ENCODE data around the gene MAD1L1.
"Not testable (repeated sequence)": the region's sequence is repeated elsewhere in the genome, so short reads cannot be mapped to it uniquely, and the experiment has no call there.

MAD1L1 gene

DNA sequence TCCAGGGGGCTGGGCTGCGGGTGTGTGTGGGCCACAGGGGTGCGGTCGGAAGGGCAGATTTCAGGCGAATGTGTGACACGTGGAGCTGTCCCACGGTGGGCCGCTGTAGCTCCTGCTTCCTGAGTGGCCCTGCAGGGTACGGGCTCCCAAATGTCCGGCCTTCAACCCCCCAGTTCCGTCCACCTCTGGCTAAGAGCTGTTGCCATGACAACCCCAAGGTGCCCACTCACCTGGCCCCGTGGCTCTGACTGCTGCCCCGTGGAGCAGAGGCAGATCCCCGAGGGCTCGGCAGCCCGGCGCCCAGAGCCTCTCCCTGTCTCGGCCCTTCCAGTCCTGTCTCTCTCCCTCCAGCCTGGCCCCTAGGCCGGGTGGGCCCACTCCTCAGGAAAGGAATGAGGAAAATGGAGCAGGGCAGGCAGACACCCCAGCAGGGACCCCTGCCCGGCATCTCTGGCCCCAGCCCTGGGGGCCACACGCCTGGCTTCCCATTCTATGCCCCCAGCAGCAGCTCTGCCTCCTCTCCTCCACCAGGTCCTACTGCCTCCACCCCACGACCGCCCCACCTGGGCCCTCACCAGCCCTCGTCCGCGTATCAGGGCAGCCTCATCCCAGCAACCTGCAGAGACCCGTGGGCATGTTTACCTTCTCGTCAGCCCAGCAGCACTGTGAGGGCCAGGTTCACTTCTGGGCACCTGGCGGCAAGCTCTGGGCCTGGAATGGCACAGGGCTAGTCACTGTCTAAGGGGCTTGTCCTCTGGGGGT lies 347.1 kb downstream of the MAD1L1 start:
- DNase-seq = no peak

DNA sequence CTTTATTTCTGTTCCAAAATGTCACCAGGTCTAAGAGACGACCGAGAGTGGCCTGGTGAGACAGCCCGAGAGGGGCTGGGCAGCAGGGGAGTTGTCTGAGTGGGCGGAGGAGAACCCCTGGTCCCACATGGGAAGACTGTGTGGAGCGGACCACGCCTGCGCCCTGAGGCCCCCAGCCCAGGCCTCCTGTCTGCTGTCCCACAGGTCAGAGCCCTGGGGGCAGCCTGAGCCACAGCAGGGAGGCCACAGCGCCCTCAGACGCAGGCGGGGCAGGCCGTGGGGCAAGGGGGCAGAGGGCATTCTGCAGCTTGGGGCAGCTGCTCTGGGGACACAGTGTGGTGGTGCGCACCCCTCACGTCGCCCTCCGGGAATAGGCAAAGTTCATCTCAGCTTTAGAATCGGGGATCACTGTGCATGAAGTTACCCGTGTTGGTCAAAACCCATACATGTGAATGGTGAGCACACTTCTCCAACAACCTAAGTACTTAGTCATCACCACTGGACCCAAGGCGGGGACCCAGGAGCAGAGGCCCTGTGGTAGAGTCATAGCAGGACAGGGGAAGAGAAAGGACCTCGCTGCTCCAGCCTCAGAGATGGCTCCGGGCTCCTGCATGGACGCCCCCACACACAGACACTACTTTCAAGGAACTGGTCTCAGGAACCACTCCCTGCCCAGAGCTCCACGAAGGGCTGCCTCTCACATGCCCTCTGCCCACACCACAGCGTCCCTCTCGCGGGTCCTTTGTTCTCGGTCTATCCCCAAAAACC lies 348.0 kb downstream of the MAD1L1 start:
- no peak for DNase-seq

GRCh38 chr7:1883834-1884582 lies 348.7 kb downstream of the MAD1L1 start:
- no peak for DNase-seq

GRCh38 chr7:1883031-1883761 lies 349.5 kb downstream of the MAD1L1 start:
- DNase-seq = no peak

DNA sequence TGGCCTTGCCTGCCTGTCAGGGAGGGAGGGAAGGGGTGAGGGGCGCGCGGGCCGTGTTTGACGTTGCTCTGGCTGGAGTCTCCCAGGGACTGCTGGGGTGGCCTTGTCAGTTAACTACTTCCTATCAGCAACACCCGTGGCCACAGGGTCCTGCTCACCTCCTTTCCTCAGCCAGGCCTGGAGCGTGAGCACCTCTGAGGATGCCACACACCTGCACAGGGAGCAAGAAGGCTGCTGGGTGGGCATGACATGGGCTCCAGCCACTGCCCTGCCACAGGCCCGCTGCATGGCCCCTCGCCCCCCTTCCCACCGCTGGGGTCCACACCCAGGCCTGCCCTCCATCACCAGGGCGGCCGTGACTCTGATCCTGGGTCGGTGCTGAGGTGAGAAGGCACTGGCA lies 350.3 kb downstream of the MAD1L1 start:
- no peak for DNase-seq

DNA sequence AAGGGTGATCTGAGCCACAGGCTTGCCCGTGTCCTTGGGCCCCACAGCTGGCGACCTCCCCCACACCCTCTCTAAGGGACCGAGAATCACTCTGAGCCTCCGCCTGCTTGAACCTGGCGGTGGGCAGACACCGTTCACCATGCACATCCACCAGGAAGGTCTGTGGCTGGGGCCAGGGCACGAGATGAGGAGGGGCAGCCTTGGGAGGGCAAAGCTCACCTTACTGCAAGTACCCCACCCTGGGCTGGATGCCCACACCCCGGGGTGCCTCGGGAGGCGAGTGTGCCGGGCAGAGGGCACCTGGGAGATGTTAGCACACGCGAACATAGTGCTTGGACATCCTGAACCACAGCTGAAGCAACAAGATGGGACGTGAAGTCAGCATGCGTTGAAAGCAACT lies 350.8 kb downstream of the MAD1L1 start:
- no peak for DNase-seq

- DNase-seq = not testable (repeated sequence)
These were observed 356.1 kb downstream of the MAD1L1 start for GRCh38 chr7:1876641-1877040.

- not testable (repeated sequence) for DNase-seq
These were observed 357.1 kb downstream of the MAD1L1 start for GRCh38 chr7:1875392-1876199.

- DNase-seq = not testable (repeated sequence)
These were observed 358.0 kb downstream of the MAD1L1 start for GRCh38 chr7:1874590-1875391.

DNA sequence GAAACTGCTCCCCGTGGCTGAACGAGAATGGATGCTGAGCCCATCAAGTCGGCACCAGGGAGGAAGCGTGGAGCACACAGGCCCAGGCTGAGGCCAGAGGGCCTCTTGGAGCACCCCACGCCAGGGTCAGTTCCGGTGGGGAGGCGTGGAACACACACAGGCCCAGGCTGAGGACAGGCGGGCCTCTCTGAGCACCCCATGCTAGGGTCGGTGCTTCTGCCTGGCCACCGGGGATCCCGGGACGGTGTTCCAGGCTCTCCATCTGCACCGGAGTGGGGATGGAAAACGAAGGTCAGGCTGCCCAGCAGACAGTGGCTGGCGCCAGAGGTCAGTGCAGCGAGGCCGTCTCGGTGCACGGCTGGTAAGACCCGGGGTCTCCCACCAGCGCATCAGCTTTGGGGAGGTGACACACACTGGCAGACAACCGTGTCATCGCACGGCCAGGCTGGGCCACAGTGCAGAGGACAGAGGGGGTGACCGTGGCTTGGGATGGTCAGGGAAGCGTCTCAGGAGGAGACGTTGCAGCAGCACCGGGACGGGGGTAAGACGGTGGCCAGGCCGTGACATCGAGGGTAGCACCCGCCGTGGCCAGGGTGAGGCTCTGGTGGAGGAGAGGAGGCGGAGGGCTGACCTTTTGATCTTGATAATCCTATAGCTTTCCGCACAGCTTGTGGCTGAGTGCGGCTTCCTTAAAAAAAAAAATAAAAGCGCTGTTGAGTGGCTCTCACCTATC lies 358.7 kb downstream of the MAD1L1 start:
- DNase-seq = no peak

DNA sequence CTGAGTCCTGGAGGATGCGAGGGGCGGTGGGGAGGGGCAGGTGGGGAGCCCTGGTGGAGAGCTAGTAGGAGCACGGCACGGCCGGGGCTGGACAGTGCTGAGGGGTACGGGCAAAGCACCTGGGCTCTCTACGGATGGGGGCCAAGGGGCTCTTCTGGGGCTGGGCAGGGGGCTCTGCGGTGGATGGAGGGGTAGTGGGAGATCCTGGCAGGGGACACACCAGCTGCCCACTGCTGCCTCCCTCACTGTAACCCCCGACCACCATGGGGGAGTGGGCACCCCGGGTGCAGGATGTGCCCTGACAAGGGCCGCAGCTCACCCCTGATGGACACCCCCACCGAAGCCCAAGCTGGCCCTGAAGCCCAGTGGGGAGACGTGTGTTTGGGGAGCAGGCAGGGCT lies 359.3 kb downstream of the MAD1L1 start:
- no peak for DNase-seq

- no peak for DNase-seq
These were observed 359.7 kb downstream of the MAD1L1 start for GRCh38 chr7:1873070-1873405.

- DNase-seq = no peak
These were observed 360.3 kb downstream of the MAD1L1 start for GRCh38 chr7:1872191-1873069.

- DNase-seq = no peak
These were observed 363.2 kb downstream of the MAD1L1 start for GRCh38 chr7:1869452-1870130.

- DNase-seq = no peak
These were observed 364.1 kb downstream of the MAD1L1 start for GRCh38 chr7:1868516-1869165.

DNA sequence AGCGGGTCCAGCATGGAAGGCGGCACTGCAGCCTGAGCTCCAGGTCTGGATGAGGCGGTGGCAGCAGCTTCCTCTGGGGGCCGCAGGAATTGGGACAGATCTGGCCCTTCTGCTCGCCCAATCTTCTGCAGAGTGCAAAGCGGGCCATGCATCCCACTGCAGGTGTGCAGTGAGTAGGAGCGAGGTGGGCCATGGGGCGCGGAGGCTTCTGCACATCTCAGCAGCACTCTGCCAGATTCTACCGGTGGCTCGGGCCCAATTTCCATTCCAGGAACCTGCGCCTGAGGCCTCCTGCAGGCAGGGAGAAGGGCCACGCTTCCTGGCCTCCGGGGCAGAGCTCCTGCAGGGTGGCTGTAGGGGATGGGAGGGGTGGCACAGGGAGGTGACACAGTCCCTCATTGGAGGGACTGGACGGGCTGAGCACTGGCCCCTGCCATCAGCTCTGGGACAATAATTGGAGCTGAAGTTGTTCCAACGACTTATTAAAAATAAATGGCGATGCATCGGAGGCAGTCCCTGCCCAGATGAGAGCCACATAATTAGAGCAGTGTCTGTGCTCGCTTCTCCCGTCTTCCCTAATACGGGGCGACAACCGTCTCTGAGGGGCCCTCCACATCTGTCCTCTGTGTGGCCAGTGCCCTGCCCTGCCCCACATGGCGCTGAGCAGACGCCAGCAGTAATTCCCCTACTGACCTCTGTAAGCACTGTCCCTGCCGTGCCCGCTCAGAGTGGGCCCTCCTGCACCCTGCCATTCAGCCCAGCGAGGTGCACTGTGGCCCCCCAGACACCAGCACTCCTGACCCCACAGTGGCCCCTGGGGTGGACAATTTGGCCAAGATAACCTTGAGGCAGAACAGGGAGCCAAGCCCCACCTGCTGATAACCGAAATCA lies 365.1 kb downstream of the MAD1L1 start:
- no peak for DNase-seq

DNA sequence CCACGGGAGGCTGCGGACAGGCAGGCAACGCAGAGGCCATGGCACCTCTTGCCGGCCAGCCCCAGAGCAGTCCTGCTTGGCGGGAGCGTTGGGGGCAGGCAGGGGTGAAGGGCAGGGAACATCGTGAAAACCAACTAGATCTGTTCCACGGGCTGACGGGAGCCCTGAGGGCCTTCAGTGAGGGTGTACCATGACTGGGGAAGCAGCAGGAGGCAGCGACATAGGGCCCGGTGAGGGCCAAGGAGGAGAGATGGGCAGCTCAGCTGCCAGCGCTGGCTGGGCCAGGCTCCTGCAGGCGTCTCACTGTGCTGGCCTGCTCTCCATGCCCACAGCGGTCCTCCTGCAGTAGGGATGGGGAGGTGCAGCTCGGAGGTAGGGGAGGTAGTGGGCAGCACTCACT lies 366.1 kb downstream of the MAD1L1 start:
- DNase-seq = no peak
